ENCODE results near the gene ATXN7L3B.

The ATXN7L3B gene

DNA sequence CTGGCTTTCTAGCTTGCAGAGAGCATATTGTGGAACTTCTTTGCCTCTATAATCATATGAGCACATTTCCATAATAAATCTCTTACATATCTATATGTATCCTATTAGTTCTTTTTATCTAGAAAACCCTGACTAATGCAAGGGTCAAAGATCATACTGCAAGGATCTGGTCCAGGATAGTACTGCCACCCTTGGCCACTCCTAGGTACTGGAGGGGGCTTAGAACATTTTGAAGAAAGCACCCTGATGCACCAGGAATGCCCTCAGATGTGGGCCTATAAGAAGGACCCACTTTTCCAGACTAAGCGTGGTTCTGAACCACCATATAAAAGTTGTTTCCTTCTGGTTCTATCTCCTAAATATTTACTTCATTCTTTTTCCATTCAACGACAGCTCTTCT lies 14.6 kb downstream of the ATXN7L3B start:
- DNase-seq, result no peak

DNA sequence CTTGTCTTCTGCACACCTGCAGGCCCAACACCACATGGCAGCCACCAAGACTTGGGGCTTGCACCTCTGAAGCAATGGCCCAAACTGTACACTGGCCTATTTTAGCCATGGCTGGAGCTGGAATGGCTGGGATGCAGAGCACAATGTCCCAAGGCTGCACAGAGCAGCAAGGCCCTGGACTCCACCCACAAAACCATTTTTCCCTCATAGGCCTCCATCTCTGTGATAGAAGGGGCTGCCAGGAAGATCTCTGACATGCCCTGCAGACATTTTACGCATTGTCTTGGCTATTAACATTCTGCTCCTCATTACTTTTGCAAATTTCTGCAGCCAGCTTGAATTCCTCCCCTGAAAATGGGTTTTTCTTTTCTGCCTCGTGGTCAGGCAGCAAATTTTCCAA lies 22.1 kb downstream of the ATXN7L3B start:
- DNase-seq, result no peak

DNA sequence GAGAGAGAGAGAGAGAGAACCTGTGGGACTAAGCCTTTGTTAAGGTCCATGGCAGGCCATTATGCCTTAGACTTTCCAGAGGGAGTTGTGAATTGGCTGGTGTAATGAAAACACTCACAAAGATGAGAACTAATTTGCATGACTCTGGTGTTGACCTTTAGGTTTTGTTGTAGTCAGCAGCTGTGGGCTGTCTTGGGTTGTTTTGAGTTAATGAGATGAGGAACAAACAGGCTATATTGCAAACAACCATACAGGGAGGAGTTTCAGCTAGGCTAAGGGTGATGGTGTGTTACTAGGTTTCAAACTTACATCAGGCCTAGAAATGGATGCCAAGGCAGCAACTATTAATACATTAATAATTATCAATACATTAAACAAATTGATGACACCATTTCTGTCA lies 26.3 kb downstream of the ATXN7L3B start:
- no peak for DNase-seq

DNA sequence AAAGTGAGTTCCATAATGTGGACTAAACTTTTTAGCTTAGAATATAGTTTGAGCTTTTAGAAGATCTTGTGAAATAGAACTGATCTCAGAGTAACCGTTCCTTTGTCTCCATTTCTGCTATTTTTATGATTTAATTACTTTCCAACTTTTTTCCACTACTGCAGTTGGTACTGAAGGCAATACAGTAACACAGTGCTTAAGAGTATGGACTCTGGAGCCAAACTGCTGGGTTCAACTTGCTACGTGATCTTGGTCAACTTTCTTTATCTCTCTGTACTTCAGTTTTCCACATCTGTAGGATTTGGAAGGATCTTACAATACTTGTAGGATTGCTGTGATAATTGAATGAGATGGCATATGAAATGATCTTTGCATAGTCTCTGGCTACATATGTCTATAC lies 40.9 kb downstream of the ATXN7L3B start:
- no peak for DNase-seq

DNA sequence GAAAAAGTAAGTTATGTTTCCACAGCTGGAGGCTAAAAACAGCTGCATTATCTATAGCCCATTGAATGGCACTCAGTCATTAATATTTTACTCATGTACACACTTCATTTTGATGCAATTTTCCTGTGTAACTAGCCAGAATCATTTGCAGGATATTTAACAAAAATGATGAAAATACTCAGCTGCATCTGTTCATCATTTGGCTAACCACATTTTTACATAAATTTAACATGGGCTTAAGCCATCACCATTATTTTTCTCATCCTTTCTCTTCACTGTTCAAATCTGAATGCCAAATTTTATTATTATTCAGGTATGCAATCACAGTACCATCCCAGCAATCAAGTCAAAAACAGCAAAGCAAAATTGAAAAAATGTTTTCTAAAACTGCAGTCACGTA lies 41.8 kb downstream of the ATXN7L3B start:
- DNase-seq, result no peak

DNA sequence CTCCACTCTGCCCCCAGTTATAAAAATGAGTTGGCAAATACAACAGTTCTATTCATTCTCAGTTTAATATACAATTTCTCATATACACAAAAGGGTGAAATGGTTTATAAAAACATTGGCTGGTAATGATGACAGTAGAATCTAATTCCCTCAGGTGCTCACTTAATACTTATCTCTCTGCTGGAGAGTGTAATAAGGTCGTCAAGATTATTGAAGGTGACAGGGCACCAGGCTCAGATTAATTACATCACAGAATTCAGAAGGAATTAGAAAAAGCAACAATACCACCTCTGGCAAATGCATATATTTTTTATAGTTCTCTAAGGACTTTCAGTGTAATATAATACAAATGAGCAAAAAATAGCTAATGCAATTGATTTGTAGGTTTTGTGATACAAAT lies 42.3 kb downstream of the ATXN7L3B start:
- no peak for DNase-seq

DNA sequence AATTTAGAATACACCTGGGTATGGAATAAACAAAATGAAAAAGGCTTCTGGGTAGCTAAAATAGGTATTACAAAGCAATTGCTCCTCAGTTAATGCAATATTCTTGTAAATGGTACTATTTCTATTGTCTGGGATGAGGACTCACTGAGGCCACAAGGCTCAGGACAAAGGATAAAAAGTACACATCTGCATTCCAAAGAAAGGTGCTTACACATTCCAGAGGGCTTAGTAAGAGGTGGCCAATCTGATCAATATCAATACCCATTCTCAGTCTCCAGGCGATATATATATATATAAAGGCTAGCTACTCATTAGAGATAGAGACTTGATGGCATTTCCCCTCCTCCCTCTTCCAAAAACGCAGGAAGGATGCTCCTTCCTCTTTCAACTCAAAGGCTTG lies 43.8 kb downstream of the ATXN7L3B start:
- no peak for DNase-seq

DNA sequence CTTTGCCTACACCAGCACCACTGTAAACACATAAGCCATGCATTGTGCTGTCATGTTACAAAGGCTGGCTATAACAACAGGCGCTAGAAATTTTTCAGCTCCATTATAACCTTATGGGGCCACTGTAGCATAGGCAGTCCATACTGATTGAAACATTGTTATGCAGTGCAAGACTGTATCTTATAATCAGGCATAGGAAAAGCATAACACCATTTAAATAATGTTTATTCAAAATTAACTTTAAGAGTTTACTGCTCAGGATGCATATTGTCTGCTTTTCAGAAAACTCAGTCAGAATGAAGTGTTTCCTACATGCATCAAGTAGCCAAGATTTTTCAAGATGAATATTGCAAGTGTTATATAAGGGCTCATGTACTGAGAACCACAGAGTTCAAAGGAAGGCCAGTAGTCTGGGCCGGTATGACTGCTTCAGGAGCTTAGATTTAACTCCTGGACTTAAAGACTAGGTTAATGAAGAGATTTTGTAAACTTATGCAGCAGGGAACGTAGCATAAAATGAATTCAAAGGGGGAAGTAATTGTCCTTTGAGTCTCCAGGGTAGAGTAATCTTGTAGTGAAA lies 46.9 kb downstream of the ATXN7L3B start:
- DNase-seq, result no peak

DNA sequence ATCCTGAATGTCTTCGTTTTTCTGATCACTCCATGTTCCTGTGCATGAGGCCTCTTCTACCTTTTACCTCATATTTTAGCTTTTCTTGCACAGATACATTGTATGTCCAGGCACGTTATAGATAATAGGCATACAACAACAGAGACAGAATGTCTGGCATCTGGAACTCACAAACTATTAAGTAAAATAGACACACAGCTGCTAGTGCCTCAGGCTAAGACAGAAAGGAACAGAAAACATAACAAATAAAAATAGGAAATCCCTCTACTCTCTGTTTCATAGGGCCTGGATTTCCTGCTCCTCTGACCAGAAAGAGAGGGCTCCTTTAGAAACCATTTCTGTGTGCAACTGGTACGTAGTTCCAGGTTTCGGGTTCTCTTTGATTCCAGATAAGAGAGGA lies 48.6 kb downstream of the ATXN7L3B start:
- no peak for DNase-seq

Data from inflammatory macrophage treated with lipopolysaccharide for 1 hour (primary cell).